Activated gamma-delta T cell treated with Interleukin-2 at 50 U/mL for 16 hours (primary cell): ENCODE data around the gene PGM5.
"Not testable (repeated sequence)": the region's sequence is repeated elsewhere in the genome, so short reads cannot be mapped to it uniquely, and the experiment has no call there.

Source experiments
- DNase-seq: peaks from one replicate; pipeline ENCODE4 v3.0.0-alpha.2; 2020

Gene PGM5

GRCh38 chr9:68383894-68384293 lies 27.5 kb downstream of the PGM5 start:
- DNase-seq = not testable (repeated sequence)

GRCh38 chr9:68389558-68389957 lies 33.1 kb downstream of the PGM5 start:
- not testable (repeated sequence) for DNase-seq

- DNase-seq = not testable (repeated sequence)
Measured at GRCh38 chr9:68390737-68391136, 34.3 kb downstream of the PGM5 start.

- not testable (repeated sequence) for DNase-seq
Measured at GRCh38 chr9:68396411-68397094, 40.1 kb downstream of the PGM5 start.

- DNase-seq = not testable (repeated sequence)
Measured at GRCh38 chr9:68397095-68397423, 40.6 kb downstream of the PGM5 start.

- not testable (repeated sequence) for DNase-seq
Measured at GRCh38 chr9:68397796-68398195, 41.4 kb downstream of the PGM5 start.

GRCh38 chr9:68398324-68398723 lies 41.9 kb downstream of the PGM5 start:
- not testable (repeated sequence) for DNase-seq

GRCh38 chr9:68404421-68405185 lies 48.2 kb downstream of the PGM5 start:
- DNase-seq = not testable (repeated sequence)

GRCh38 chr9:68411865-68412264 lies 55.5 kb downstream of the PGM5 start:
- not testable (repeated sequence) for DNase-seq

GRCh38 chr9:68412754-68413153 lies 56.3 kb downstream of the PGM5 start:
- not testable (repeated sequence) for DNase-seq

- DNase-seq = not testable (repeated sequence)
Measured at GRCh38 chr9:68415065-68415464, 58.7 kb downstream of the PGM5 start.

GRCh38 chr9:68416936-68417564 lies 60.6 kb downstream of the PGM5 start:
- no peak for DNase-seq

- DNase-seq = no peak
Measured at GRCh38 chr9:68417762-68418161, 61.4 kb downstream of the PGM5 start.

- no peak for DNase-seq
Measured at GRCh38 chr9:68418259-68418845, 61.9 kb downstream of the PGM5 start.

GRCh38 chr9:68419901-68420300 lies 63.5 kb downstream of the PGM5 start:
- no peak for DNase-seq

- no peak for DNase-seq
Measured at GRCh38 chr9:68426755-68427154, 70.3 kb downstream of the PGM5 start.

GRCh38 chr9:68427216-68427977 lies 71.0 kb downstream of the PGM5 start:
- DNase-seq = no peak

- DNase-seq = no peak
Measured at GRCh38 chr9:68428481-68428880, 72.1 kb downstream of the PGM5 start.

GRCh38 chr9:68429631-68430030 lies 73.2 kb downstream of the PGM5 start:
- no peak for DNase-seq

- DNase-seq = no peak
Measured at GRCh38 chr9:68431307-68431706, 74.9 kb downstream of the PGM5 start.

- DNase-seq = no peak
Measured at GRCh38 chr9:68433531-68434110, 77.2 kb downstream of the PGM5 start.

GRCh38 chr9:68437785-68438184 lies 81.4 kb downstream of the PGM5 start:
- DNase-seq = no peak
